HUDEP-2 (cell line): ENCODE results near the gene CDH4.

Experiments
- DNase-seq, 76 experiments: peaks; one replicate each; lab custom pipeline; 2025; ENCODE audit not compliant: unreplicated experiment in 76 of 76; lab: John Stamatoyannopoulos, UW

Gene CDH4

DNA sequence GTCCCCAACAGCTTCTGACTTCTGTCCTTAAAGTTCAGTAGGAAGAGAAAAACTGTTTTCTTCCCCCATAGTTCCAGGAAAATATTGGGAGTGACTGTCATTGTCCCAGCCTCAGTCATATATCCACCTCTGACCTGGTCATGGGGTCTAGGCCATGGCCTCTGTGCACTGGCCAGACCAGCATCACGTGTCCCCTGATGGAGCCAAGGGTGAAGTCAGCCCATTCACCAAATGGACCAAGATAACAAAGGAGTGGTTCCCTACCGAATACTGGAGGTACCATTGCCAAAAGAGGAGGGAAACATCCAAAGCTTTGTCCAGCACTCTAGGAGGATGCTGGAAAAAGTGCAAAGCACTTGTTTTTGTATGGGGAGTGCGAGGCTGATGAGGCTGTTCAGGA, 418.2 kb downstream of the CDH4 start:
- no peak for DNase-seq

DNA sequence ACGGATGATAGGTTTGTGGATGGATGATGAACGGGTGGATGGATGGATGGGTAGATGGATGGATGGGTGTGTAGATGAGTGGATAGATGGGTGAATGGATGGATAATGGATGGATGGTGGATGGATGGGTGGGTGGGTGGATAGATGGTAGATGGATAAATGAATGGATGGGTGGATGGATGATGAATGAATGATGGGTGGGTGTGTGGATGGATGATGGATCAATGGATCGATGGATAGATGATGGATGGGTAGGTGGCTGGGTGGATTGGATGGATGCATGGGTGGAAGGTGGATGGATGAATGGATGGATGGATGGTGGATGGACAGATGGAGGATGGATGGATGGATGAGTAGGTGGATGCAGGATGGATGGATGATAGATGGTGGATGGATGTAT, 419.5 kb downstream of the CDH4 start:
- DNase-seq, result no peak

DNA sequence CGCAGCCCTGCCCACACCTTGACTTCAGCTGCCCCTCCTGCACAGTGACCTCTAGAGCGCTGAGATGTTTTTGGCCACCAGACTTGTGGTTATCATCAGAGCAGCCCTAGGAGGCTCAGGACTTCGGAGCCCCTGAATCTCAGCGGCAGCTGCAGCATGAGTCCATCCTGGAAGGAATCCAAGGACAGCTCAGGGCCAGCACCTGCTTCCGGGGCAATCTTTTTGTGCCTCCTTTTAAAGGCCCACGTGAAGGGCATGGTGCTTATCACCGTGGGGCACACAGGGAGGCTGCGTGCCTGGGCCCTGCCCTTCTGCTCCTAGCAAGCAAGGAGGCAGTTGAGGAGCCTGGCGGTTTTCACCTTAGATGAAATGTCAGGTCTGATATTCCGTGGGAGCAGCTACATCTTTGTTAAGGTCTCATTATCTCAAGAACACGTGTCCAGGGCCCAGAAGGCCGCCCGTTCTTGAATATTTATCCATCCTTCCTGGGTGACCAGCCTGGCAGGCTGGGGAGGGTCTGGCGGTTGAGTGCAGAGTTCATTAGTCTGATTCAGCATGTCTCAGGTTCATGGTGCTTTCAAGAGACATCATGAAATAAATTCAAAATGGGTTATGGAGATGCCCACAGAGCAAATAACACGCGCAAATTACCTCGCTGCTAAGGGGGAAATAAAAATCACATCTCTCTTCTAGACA, 421.2 kb downstream of the CDH4 start:
- DNase-seq, result no peak

DNA sequence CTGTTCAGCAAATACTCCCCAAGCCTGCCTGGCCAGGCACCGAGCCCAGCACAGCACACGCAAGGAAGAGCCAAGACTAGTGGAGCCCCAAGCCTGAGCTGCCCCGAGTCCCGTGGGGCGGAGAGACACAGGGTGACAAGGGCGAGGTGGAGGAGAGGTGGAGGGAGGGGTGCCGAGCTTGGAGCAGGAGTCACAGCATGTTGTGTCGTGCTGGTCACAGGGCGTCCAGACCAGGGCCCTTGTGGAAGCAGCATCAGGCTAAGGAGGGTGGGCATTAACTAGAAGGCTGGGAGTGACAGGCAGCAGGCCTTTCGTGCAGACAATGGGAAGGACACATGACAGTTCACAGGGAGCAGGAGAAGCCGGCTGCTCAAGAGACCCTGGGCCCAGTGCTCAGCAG, 422.1 kb downstream of the CDH4 start:
- no peak for DNase-seq

DNA sequence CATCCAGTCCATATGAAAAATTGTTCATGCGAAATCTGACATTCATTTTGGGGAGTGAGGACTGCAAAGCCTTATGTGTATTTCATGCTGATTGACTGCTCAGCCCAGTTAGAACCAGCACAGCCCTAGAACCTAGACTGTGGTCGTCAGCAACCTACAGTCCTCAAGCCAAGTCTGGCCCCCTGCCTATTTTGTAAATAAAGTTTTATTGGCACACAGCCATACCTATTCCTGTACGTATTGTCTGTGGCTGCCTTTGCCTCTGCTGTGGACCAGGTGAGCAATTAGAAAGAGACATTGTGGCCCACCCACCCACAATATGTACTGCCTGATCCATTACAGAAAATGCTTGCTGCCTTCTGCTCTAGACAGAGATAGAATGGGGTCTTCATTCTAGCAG, 422.6 kb downstream of the CDH4 start:
- DNase-seq, result no peak

DNA sequence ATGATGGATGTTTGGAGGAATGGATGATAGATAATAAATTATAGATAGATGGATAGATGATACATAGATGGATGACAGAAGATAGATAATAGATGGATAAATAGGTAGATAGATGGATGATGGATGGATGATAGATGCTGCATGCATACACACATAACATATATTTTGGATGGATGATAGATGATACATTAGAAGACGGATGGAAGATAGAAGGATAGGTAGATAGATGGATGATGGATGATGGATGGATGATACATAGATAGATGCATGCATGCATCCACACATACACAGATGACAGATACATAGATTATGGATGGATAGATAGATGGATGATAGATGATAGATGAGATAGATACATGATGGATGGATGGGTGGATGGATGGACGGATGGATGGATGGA, 425.9 kb downstream of the CDH4 start:
- no peak for DNase-seq

DNA sequence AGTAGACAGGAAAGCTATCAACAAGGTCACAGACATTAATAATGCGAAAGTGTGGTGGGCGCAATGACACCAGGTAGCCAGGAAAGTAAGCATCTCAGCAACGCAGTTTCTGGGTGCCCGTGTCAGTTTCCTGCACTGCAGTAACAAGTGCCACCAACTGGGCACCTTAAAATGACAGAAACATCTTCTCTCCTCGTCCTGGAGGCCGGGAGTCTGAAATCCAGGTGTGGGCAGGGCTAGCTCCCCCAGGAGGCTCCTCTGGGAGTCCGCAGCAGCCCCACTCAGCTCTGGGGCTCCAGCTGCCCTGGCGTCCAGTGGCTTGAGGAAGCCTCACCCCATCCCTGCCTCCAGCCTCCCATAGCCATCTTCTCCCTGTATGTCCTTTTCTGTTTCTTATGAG, 426.4 kb downstream of the CDH4 start:
- DNase-seq, result no peak

DNA sequence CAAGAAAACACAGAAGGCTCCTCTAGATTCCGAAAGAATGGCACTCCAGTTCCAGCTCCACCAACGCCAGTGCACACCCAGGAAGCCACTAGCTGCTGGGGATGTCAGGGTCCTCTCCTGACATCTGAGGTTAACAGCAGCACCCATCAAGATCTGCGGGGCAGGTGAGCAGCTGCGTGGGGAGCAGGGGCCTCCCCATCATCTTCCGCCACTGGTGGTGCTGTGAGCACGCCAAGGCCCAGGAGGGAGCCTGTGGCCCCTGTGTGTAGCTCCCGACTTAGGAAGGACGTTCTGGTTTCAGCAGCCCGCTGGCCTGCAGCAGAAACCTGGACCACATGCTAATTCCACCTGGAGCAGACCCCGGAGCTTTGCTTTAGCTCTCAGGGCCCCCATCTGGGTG, 427.4 kb downstream of the CDH4 start:
- DNase-seq, result no peak

DNA sequence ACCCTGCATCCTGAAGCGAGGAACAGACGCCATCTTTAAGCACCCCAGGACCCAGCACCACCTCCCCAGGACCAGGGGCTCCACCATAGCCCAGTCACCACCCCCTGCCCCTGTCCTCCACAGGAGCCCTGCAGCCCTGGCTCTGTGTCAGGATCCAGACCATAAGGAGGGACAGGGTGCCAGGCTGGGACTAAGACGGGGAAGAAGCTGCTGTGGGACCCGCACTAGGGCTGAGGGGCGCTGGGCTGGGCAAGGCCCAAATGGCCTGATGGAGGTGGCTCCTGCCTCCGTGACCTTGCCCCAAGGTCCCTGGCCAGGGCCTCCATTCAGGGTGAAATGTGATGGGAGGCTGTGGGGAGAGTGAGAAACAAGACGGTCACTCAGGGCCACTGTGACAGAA, 428.0 kb downstream of the CDH4 start:
- DNase-seq, result no peak

DNA sequence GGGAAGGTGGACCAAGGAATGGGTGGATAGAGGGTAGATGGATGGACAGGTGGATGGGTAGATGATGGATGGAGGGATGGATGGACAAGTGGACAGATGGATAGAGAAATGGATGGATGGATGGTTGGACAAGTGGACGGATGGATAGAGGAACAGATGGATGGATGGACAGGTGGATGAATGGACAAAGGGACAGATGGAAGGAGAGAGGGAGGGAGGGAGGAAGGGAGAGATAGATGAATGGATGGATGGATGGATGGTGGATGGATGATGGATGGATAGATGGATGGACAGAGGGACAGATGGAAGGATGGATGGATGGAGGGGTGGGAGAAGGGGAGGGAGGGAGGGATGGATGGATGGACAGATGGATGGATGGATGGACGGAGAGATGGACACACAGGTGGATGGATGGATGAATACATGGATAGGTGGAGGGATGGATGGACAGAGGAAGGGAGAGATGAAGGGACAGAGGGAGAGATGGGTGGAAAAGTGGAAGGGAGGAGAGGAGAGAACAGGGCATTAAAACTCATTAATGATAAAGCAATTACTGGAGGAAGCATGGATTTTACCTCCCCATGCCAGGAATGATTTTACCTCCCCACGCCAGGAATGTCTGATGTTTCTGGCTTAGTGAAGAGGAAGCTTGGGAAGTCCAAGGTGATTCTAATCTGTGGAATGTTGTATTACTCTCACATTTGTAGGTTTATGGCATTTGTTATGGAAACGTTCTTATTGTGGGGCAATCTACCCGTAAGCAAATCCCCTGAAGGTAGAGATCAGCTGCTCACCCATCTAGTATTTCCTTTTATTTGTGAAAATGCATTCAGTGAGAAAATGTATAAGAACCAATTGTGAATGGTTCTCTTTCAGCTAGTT, 430.3 kb downstream of the CDH4 start:
- no peak for DNase-seq

DNA sequence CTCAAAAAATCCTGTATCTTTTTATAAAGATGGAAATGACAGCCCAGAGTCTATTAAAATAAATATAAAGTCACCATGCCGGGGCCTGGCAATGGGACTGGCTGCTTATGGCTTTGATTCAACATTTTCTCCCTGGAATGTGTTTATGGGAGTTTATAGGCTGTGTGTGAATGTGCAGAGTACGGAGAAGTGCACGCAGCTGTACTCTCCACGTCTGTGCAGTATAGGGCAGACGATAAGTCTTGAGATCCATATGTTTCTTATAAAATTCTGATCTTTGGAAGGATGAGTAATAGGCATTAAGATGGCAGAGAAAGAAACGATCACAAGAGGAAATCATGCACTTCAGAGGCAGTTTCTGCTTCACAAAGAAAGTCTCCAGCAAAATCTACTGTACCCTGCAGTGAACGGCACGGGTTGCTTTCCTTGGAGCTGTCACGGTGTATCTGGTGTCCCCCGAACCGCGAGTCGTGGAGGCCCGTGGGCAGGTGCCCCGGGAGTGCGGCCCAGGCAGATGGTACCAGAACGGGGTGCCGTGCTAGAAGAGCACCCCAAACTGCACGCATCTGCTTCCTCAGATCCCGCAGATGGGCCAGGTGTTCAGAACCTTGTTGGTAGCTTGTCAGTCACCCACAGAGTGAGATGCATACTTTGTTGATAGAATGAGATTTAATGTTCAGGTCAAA, 431.1 kb downstream of the CDH4 start:
- no peak for DNase-seq

DNA sequence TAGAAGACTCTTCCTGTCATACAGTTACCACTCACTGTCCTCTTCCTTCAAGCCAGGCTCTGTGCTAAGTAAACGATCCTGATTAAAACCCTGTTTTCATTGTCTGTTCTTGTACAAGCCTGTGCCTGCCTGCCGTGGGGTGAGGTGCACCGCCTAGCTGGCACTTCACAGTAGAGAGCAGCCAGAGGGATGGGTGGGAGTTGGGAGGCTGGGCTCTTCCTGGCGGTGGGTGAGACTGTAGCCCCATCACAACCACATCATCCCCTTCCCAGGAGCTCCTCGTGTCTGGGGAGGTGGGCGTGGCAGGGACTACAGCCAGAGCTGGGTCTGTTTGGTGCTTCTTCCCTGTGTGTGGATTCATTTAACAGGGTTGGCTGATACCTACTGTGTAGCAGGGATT, 431.7 kb downstream of the CDH4 start:
- DNase-seq, result no peak

DNA sequence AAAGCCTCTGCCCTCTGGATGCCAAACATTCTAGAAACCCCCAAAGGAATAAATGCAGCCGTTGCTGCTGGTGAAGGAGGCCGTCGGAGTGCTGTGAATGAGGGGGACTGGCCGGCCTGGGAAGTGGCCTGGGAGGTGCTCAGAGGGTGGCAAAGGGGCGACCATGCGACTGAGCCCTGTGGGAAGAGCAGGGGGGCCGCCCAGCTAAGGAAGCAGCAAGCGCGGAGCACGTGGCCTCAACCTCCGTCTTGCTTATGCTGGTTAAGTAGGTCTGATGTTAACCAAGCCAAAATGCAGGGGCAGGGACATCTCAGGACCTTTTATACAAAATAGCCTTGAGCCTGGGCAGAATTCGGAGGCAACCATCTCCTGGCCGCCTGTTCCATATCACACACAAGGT, 432.1 kb downstream of the CDH4 start:
- DNase-seq, result no peak

DNA sequence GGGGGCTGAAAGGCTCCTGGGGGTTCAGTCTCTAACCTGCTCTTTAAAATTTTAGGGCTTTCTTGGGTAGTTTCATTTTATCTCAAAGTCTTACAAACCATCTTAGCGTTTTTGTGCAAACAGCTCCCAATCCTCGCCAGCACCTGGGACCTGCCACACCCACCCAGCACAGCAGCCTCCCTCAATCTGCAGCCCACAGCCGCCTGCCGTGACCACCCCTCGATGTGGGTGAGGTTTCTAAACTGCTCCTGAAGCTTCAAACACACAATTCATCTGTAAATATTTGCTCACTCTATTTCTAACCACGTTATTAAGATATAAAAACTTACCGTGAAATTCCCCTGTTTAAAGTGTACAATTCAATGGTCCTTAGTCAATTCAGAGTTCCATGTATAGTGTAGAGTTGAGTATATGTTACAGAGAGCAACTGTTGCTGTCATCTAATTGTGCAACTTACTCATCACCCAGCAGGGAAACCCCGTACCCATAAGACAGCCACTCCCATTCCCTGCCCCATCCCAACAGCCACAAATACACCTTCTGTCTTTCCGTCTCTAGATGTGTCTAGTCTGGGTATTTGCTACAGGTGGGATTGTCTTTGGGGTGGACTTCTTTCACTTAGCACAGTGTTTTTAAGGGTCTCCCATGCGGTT, 432.6 kb downstream of the CDH4 start:
- no peak for DNase-seq

DNA sequence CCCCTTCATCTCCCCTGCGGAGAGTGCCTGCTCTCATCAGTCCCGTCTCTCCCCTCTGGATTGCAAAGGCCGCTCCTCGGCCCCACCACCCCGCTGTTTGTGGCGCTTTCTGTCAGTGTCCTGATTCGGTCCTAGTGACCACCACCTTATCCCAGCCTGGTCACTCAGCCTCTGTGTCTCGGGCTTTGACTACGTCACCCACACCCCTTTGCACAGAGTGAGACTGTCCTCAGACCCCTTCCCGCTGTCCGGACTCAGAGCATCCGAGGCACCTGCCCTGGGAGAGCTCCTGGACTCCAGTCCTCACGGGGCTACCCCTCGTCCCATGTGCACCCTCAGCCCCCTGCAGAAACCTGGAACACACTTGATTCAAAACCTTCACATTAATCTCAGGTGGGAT, 433.4 kb downstream of the CDH4 start:
- DNase-seq, result no peak

DNA sequence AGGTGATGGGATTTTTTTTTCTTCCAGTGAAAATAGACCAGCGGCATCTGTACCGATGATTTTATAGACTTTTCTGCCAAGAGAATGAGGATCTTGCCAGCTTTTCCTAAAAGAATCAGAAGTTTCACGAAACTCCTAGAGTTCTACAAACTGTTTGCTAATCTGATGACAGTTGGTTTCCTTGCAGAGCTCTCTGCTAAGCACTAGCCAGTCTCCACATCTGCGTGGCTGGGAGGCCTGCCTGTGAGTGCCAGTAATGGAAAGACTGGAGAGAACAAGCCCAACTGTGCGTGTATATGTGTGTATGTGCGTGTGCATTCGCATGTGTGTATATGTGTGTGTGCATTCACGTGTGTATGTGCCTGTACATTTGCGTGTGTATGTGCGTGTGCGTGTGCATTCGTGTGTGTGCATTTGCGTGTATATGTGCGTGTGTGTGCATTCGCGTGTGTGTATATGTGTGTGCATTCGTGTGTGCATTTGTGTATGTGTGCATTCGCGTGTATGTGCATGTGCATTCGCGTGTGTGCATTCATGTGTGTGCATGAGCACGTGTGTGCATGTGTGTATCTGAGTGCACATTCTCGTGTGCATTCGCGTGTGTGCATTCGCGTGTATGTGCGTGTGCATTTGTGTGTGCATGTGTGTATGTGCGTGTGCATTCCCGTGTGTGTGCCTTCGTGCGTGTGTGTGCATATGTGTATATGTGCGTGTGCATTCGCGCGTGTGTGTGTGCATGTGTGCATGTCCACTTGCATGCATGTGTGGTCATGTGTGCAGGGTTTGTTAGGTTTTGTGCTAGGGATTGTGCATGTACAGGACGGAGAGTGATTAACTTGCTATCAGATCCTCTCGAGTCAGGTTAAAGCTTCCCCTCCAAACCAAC, 434.2 kb downstream of the CDH4 start:
- no peak for DNase-seq

DNA sequence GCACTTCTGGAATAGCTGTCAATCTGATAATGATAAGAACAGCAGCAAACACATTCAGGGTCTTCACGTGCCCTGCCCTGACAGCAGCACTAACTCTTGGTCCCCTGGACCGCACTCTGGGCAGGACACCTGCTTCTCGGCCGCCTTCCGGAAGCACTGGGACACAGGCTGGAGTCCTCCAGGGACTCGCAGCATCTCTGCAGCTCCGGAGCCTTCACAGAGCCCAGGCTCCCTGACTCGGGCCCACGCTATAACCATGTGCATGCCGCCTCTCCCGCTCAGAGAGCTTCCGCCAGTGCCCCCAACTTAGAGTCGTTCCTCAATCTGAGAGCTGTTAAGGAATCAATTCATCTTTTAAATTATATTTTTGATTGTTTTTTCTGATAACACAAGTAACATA, 436.4 kb downstream of the CDH4 start:
- DNase-seq, result no peak

DNA sequence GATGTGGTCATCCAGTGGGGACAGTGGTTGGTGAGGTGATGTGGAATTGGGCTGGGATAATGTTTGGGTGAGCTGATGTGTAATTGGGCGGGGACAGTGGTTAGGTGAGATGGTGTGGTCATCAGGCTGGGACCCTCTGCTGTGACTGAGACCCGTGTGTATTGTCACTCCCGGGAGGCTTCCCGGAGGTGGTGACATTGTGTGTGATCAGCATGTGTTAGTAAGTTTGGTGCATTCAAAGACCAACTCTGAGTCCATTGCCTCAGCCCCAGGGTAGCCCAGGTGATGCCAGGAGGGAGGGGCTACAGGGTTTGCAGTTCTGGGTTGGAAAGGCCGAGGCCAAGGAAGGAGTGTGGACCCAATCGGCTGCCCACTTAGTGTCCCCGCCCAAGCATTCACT, 438.1 kb downstream of the CDH4 start:
- DNase-seq, result no peak

DNA sequence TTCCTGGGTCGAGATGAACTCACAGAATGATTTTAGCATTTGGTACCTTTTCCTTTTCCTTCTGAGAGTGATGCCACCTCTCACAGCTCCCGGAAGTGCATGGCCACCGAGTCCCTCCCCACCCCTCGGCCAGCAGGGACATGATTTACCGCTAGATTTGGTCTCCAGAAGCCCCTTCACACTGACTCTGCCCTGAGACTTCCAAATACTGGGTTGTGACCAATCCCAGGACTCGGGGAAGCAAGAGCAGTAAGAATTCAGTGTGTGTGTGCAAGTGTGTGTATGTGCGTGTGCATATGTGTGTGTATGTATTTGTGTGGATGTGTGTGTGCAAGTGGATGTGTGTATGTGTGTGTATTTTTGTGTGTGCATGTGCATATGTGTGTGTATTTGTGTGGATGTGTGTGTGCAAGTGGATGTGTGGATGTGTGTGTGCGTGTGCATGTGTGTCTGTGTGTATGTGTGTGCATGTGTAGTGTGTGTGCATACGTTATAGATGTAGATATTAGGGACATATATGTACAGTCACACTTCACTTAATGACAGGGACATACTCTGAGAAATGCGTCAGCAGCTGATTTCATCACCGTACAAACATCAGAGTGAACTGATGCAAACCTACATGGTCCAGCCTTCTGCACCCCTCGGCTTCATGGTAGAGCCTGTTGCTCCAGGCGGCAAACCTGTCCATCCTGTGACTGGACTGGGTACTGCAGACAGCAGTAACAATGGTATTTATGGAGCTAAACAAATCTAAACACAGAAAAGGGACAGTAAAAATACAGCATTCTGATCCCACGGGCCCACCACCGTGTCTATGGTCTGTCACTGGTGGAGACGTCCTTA, 439.2 kb downstream of the CDH4 start:
- DNase-seq, result no peak
